GM23338 (cell line): ENCODE data around the gene SERPINB6. TPM values are rescaled to one million over a fixed set of nuclear protein-coding genes. Genes with fewer than 3 reads are reported as not detected.

ENCODE experiments used
- ATAC-seq: fragments of 200-7000 bp; cut with Tn5 transposase; 3 replicates; pipeline ENCODE4 v1.9.1; 2020
- DNase-seq: peaks from one replicate; pipeline ENCODE4 v3.0.0-alpha.2; 2015; ENCODE audit warnings: low spot score
- H2AFZ ChIP-seq: fragments of 200-600 bp; sonication (generic); 2 replicates; pipeline ENCODE4 v1.8.0; 2016; ENCODE audit warnings: antibody characterized with exemption, mild to moderate bottlenecking, moderate library complexity
- H3F3A ChIP-seq: fragments of 200-600 bp; sonication (generic); replicated peaks from 2 replicates; pipeline ENCODE4 v1.8.0; 2017; ENCODE audit warnings: antibody characterized with exemption, mixed run types, low read depth
- H3K27ac ChIP-seq: fragments of 200-600 bp; sonication (generic); 2 replicates; pipeline ENCODE4 v1.6.1; 2016; ENCODE audit warnings: low read depth
- H3K27me3 ChIP-seq: fragments of 200-600 bp; sonication (generic); 2 replicates; pipeline ENCODE4 v1.8.0; 2016; ENCODE audit warnings: mild to moderate bottlenecking, mixed run types, moderate library complexity; ENCODE audit not compliant: insufficient read depth
- H3K36me3 ChIP-seq: fragments of 200-600 bp; sonication (generic); 2 replicates; pipeline ENCODE4 v1.8.0; 2016; ENCODE audit warnings: mild to moderate bottlenecking; ENCODE audit not compliant: insufficient read depth
- H3K4me1 ChIP-seq: fragments of 200-600 bp; sonication (generic); 2 replicates; pipeline ENCODE4 v1.8.0; 2016; ENCODE audit warnings: mild to moderate bottlenecking, moderate library complexity; ENCODE audit not compliant: insufficient read depth
- H3K4me2 ChIP-seq: fragments of 200-600 bp; sonication (generic); 2 replicates; pipeline ENCODE4 v1.7.1; 2017; ENCODE audit warnings: mixed run types
- H3K4me3 ChIP-seq: fragments of 200-600 bp; sonication (generic); 2 replicates; pipeline ENCODE4 v1.6.1; 2016; ENCODE audit warnings: mixed run types
- H3K79me2 ChIP-seq: fragments of 200-600 bp; sonication (generic); replicated peaks from 2 replicates; pipeline ENCODE4 v1.8.0; 2017; ENCODE audit warnings: mild to moderate bottlenecking; ENCODE audit not compliant: insufficient read depth
- H3K9me2 ChIP-seq: fragments of 200-600 bp; sonication (generic); 2 replicates; pipeline ENCODE4 v1.8.0; 2017; ENCODE audit not compliant: insufficient read depth
- H4K20me1 ChIP-seq: fragments of 200-600 bp; sonication (generic); replicated peaks from 2 replicates; pipeline ENCODE4 v1.8.0; 2017; ENCODE audit warnings: mild to moderate bottlenecking; ENCODE audit not compliant: insufficient read depth
- H3K27ac Mint-ChIP-seq: 2 replicates; pipeline ENCODE4 v1.8.0; 2020; ENCODE audit warnings: inconsistent platforms, mild to moderate bottlenecking, moderate library complexity, mixed read lengths
- H3K27me3 Mint-ChIP-seq: 3 replicates; pipeline ENCODE4 v1.8.0; 2022; ENCODE audit warnings: low read depth, mild to moderate bottlenecking, moderate library complexity, mixed read lengths, inconsistent platforms; ENCODE audit not compliant: insufficient read depth, poor library complexity
- H3K36me3 Mint-ChIP-seq: 3 replicates; pipeline ENCODE4 v1.8.0; 2021; ENCODE audit warnings: low read depth, mild to moderate bottlenecking, inconsistent platforms, moderate library complexity, mixed read lengths
- H3K4me1 Mint-ChIP-seq: 3 replicates; pipeline ENCODE4 v1.8.0; 2020; ENCODE audit warnings: mild to moderate bottlenecking, inconsistent platforms, mixed read lengths
- H3K4me3 Mint-ChIP-seq: 3 replicates; pipeline ENCODE4 v1.8.0; 2021; ENCODE audit warnings: moderate library complexity, mild to moderate bottlenecking, inconsistent platforms, mixed read lengths
- H3K9me3 Mint-ChIP-seq: 3 replicates; pipeline ENCODE4 v1.8.0; 2020; ENCODE audit warnings: moderate library complexity, mild to moderate bottlenecking, inconsistent platforms, mixed read lengths
- CREB1 ChIP-seq: fragments of 250-450 bp; sonication (Bioruptor Pico); IDR thresholded peaks from 2 replicates; pipeline ENCODE4 v1.5.0; 2020; ENCODE audit warnings: low read depth, mild to moderate bottlenecking, moderate library complexity
- ETS1 ChIP-seq: IDR thresholded peaks from 2 replicates; pipeline ENCODE4 v1.6.1; 2016; ENCODE audit warnings: antibody characterized with exemption
- EZH2 ChIP-seq: fragments of 200-600 bp; sonication (generic); IDR thresholded peaks from one replicate; pipeline ENCODE4 v1.8.0; 2017; ENCODE audit warnings: antibody characterized with exemption, mild to moderate bottlenecking, low read depth; ENCODE audit not compliant: unreplicated experiment
- EZH2phosphoT487 ChIP-seq: fragments of 200-600 bp; sonication (generic); IDR thresholded peaks from one replicate; pipeline ENCODE4 v1.8.1; 2018; ENCODE audit warnings: antibody characterized with exemption; ENCODE audit not compliant: unreplicated experiment
- NANOG ChIP-seq: IDR thresholded peaks from 2 replicates; pipeline ENCODE4 v1.6.1; 2016; ENCODE audit warnings: antibody characterized with exemption, borderline replicate concordance
- POLR2AphosphoS5 ChIP-seq: IDR thresholded peaks from 2 replicates; pipeline ENCODE4 v1.6.1; 2016; ENCODE audit warnings: antibody characterized with exemption, low read depth
- REST ChIP-seq: IDR thresholded peaks from one replicate; pipeline ENCODE4 v1.6.1; 2018; ENCODE audit warnings: antibody characterized with exemption; ENCODE audit not compliant: unreplicated experiment
- STAT1 ChIP-seq: IDR thresholded peaks from one replicate; pipeline ENCODE4 v1.6.1; 2016; ENCODE audit warnings: antibody characterized with exemption; ENCODE audit not compliant: unreplicated experiment
- ZNF114 ChIP-seq: fragments of 250-450 bp; sonication (Bioruptor Pico); IDR thresholded peaks from 2 replicates; pipeline ENCODE4 v1.5.0; 2020; ENCODE audit warnings: mild to moderate bottlenecking, moderate library complexity
- ZNF331 ChIP-seq: fragments of 250-450 bp; sonication (Bioruptor Pico); IDR thresholded peaks from 2 replicates; pipeline ENCODE4 v1.5.0; 2020; ENCODE audit warnings: low read depth, mild to moderate bottlenecking, moderate library complexity
- ZNF462 ChIP-seq: fragments of 250-450 bp; sonication (Bioruptor Pico); IDR thresholded peaks from 2 replicates; pipeline ENCODE4 v1.5.0; 2020; ENCODE audit warnings: mild to moderate bottlenecking, moderate library complexity
- polyA plus RNA-seq: library from polyadenylated mRNA; unstranded; fragments of >200 nt; fragmentation: Nextera tagmentation; extraction: Ambion mirVana; gene quantifications from 2 replicates; pipeline ENCODE4 v1.2.1, GENCODE V29; 2016
- total RNA-seq: library from RNA; depleted of rRNA; stranded (reverse); fragments of >200 nt; shearing (Covaris generic); gene quantifications from 2 replicates; pipeline ENCODE4 v1.2.3, GENCODE V29; 2014

SERPINB6 gene
- total and polyA plus RNA-seq, 2 experiments from 2014 or later = 25.9 to 38.5 TPM

GRCh38 chr6:2919886-2920285 is 51.5 kb downstream of the SERPINB6 start (continued):
- TF ChIP-seq REST = no peak
- TF ChIP-seq CREB1 (CRISPR knock-in tag) = no peak
- TF ChIP-seq NANOG = no peak

GRCh38 chr6:2919401-2919800 is 52.0 kb downstream of the SERPINB6 start:
- H4K20me1 ChIP-seq = no peaks in the 10 kb centered on the region
- H3K27me3 ChIP-seq = no peaks in the 10 kb centered on the region
- H3K36me3 ChIP-seq = no peaks in the 10 kb centered on the region
- H3K9me2 ChIP-seq = peaks cover 4% of the 10 kb centered on the region; the same call in 1 of the 2 replicates
- H2AFZ ChIP-seq = no peak overlapping the region
- ATAC-seq (no peak), DNase-seq (no peak)
- Mint-ChIP-seq H3K27ac (no peak overlapping the region), H3K4me1 (peaks cover 71% of the 10 kb centered on the region), H3K9me3 (peaks cover 3% of the 10 kb centered on the region; the same call in 2 of the 3 replicates), H3K27me3 (peaks cover 5% of the 10 kb centered on the region), H3K36me3 (no peaks in the 10 kb centered on the region), H3K4me3 (no peak overlapping the region; the same call in 2 of the 3 replicates)
- no peaks in the 10 kb centered on the region for H3K79me2 ChIP-seq
- no peak overlapping the region for H3K4me3 ChIP-seq
- no peak overlapping the region for H3K4me2 ChIP-seq
- H3K27ac ChIP-seq = no peak overlapping the region
- H3F3A ChIP-seq = no peaks in the 10 kb centered on the region
- H3K4me1 ChIP-seq = peaks cover 51% of the 10 kb centered on the region
- TF ChIP-seq STAT1 (no peak), EZH2phosphoT487 (no peak), ZNF114 (CRISPR knock-in tag) (no peak), EZH2 (no peak), REST (no peak), ZNF462 (no peak), ETS1 (no peak), ZNF331 (no peak), NANOG (no peak), POLR2AphosphoS5 (no peak)
